ENCODE results near the gene BRD7. TPM values are rescaled to one million over a fixed set of nuclear protein-coding genes. Genes with fewer than 3 reads are reported as not detected.
"Not testable (repeated sequence)": the region's sequence is repeated elsewhere in the genome, so short reads cannot be mapped to it uniquely, and the experiment has no call there.

The BRD7 gene
- total RNA-seq, 2 experiments from 2014 or later, result 96.7 to 101 TPM

- DNase-seq, result no peak
- Mint-ChIP-seq H3K27ac (peak overlapping the region; percentile 86), H3K27me3 (ENCODE audit: low read depth) (no peaks in the 10 kb centered on the region), H3K36me3 (ENCODE audit: low read depth) (peaks cover 22% of the 10 kb centered on the region), H3K4me3 (peak overlapping the region; percentile 96), H3K9me3 (no peaks in the 10 kb centered on the region), H3K4me1 (ENCODE audit: low read depth) (peaks cover 52% of the 10 kb centered on the region)
- intact Hi-C loops (cut with micrococcal nuclease), result loop anchor here (2.0 to 5.0 kb wide), 4 partner anchors 29 to 343 kb away; partner anchors contain the start of genes ADCY7 and CNEP1R1
- CTCF ChIA-PET, result interaction anchor here (0.6 to 3.1 kb wide), 11 partner anchors 9 to 439 kb away, joined by 3 to 22 read pairs (median 4); partner anchors contain the start of gene CNEP1R1
These were observed 895 bp downstream of the BRD7 start for GRCh38 chr16:50367777-50368409.

- Mint-ChIP-seq H3K36me3 (ENCODE audit: low read depth) (peaks cover 27% of the 10 kb centered on the region), H3K9me3 (no peaks in the 10 kb centered on the region), H3K27me3 (ENCODE audit: low read depth) (no peaks in the 10 kb centered on the region), H3K4me1 (ENCODE audit: low read depth) (peaks cover 62% of the 10 kb centered on the region), H3K27ac (no peak overlapping the region), H3K4me3 (no peak overlapping the region)
- CTCF ChIA-PET, result interaction anchor here (0.6 to 3.1 kb wide), 5 partner anchors 10 to 440 kb away, joined by 3 to 22 read pairs (median 3); no protein-coding TSS in a partner anchor
- no peak for DNase-seq
- intact Hi-C loops (cut with micrococcal nuclease), result loop anchor here (5.0 kb wide), 1 partner anchor 99 kb away; the partner anchor contains the start of gene ADCY7
These were observed 2.8 kb downstream of the BRD7 start for GRCh38 chr16:50365791-50366575.

GRCh38 chr16:50363656-50364055, 5.1 kb downstream of the BRD7 start:
- DNase-seq, result no peak
- H3K4me1 Mint-ChIP-seq (ENCODE audit: low read depth), result peaks cover 69% of the 10 kb centered on the region
- H3K27me3 Mint-ChIP-seq (ENCODE audit: low read depth), result no peaks in the 10 kb centered on the region
- CTCF ChIA-PET, result interaction anchor here (1.4 to 1.5 kb wide), 2 partner anchors 9 to 36 kb away, joined by 3 to 6 read pairs; no protein-coding TSS in a partner anchor
- no peak overlapping the region for H3K4me3 Mint-ChIP-seq
- no peak overlapping the region for H3K27ac Mint-ChIP-seq
- intact Hi-C loops (cut with micrococcal nuclease), result no loop called here
- peaks cover 30% of the 10 kb centered on the region for H3K36me3 Mint-ChIP-seq (ENCODE audit: low read depth)
- H3K9me3 Mint-ChIP-seq, result no peaks in the 10 kb centered on the region

GRCh38 chr16:50360779-50361178, 8.0 kb downstream of the BRD7 start:
- CTCF ChIA-PET, result interaction anchor here (0.6 to 3.1 kb wide), 12 partner anchors 9 to 445 kb away, joined by 3 to 19 read pairs (median 6); partner anchors contain the start of gene CNEP1R1
- no peak overlapping the region for H3K4me3 Mint-ChIP-seq
- DNase-seq, result no peak
- peaks cover 52% of the 10 kb centered on the region for H3K4me1 Mint-ChIP-seq (ENCODE audit: low read depth)
- H3K27me3 Mint-ChIP-seq (ENCODE audit: low read depth), result no peaks in the 10 kb centered on the region
- H3K36me3 Mint-ChIP-seq (ENCODE audit: low read depth), result peaks cover 24% of the 10 kb centered on the region
- H3K27ac Mint-ChIP-seq, result peak overlapping the region; percentile 42
- intact Hi-C loops (cut with micrococcal nuclease), result no loop called here
- no peaks in the 10 kb centered on the region for H3K9me3 Mint-ChIP-seq

GRCh38 chr16:50360033-50360778, 8.6 kb downstream of the BRD7 start:
- CTCF ChIA-PET, result interaction anchor here (0.5 to 3.1 kb wide), 12 partner anchors 10 to 446 kb away, joined by 3 to 19 read pairs (median 6); partner anchors contain the start of gene CNEP1R1
- peaks cover 48% of the 10 kb centered on the region for H3K4me1 Mint-ChIP-seq (ENCODE audit: low read depth)
- peaks cover 23% of the 10 kb centered on the region for H3K36me3 Mint-ChIP-seq (ENCODE audit: low read depth)

GRCh38 chr16:50359626-50360025, 9.2 kb downstream of the BRD7 start:
- no peaks in the 10 kb centered on the region for H3K9me3 Mint-ChIP-seq
- H3K4me3 Mint-ChIP-seq, result no peak overlapping the region
- no peaks in the 10 kb centered on the region for H3K27me3 Mint-ChIP-seq (ENCODE audit: low read depth)
- H3K27ac Mint-ChIP-seq, result peak overlapping the region; percentile 14
- CTCF ChIA-PET, result interaction anchor here (0.5 to 3.1 kb wide), 8 partner anchors 8 to 447 kb away, joined by 3 to 19 read pairs (median 6); no protein-coding TSS in a partner anchor
- peaks cover 48% of the 10 kb centered on the region for H3K4me1 Mint-ChIP-seq (ENCODE audit: low read depth)
- intact Hi-C loops (cut with micrococcal nuclease), result no loop called here
- H3K36me3 Mint-ChIP-seq (ENCODE audit: low read depth), result peaks cover 24% of the 10 kb centered on the region
- no peak for DNase-seq

More at GRCh38 chr16:50360033-50360778, 8.6 kb downstream of the BRD7 start:
- Mint-ChIP-seq H3K27ac (no peak overlapping the region), H3K27me3 (ENCODE audit: low read depth) (no peaks in the 10 kb centered on the region), H3K9me3 (no peaks in the 10 kb centered on the region), H3K4me3 (no peak overlapping the region)
- intact Hi-C loops (cut with micrococcal nuclease), result no loop called here
- no peak for DNase-seq

GRCh38 chr16:50354629-50355456, 13.9 kb downstream of the BRD7 start:
- H3K27me3 Mint-ChIP-seq (ENCODE audit: low read depth), result no peaks in the 10 kb centered on the region
- intact Hi-C loops (cut with micrococcal nuclease), result loop anchor here (1.0 kb wide), 3 partner anchors 28 to 141 kb away; partner anchors contain the start of gene ADCY7
- H3K9me3 Mint-ChIP-seq, result no peaks in the 10 kb centered on the region
- CTCF ChIA-PET, result interaction anchor here (0.6 to 8.6 kb wide), 33 partner anchors 9 to 452 kb away, joined by 3 to 149 read pairs (median 4); partner anchors contain the start of genes ADCY7 and CNEP1R1
- H3K4me3 Mint-ChIP-seq, result no peak overlapping the region
- H3K27ac Mint-ChIP-seq, result no peak overlapping the region
- no peak for DNase-seq
- peaks cover 34% of the 10 kb centered on the region for H3K36me3 Mint-ChIP-seq (ENCODE audit: low read depth)
- peaks cover 25% of the 10 kb centered on the region for H3K4me1 Mint-ChIP-seq (ENCODE audit: low read depth)

GRCh38 chr16:50354082-50354481, 14.7 kb downstream of the BRD7 start:
- intact Hi-C loops (cut with micrococcal nuclease), result no loop called here
- H3K36me3 Mint-ChIP-seq (ENCODE audit: low read depth), result peaks cover 39% of the 10 kb centered on the region
- CTCF ChIA-PET, result interaction anchor here (0.6 to 8.6 kb wide), 27 partner anchors 9 to 452 kb away, joined by 3 to 149 read pairs (median 5); partner anchors contain the start of genes ADCY7 and CNEP1R1

GRCh38 chr16:50351952-50352351, 16.8 kb downstream of the BRD7 start:
- peaks cover 8% of the 10 kb centered on the region for H3K9me3 Mint-ChIP-seq
- H3K27ac Mint-ChIP-seq, result no peak overlapping the region
- H3K36me3 Mint-ChIP-seq (ENCODE audit: low read depth), result peaks cover 54% of the 10 kb centered on the region
- intact Hi-C loops (cut with micrococcal nuclease), result loop anchor here (1.0 kb wide), 1 partner anchor 13 kb away; no protein-coding TSS in a partner anchor
- H3K4me1 Mint-ChIP-seq (ENCODE audit: low read depth), result peaks cover 21% of the 10 kb centered on the region
- no peak overlapping the region for H3K4me3 Mint-ChIP-seq
- CTCF ChIA-PET, result interaction anchor here (0.6 to 8.6 kb wide), 3 partner anchors 21 to 43 kb away, joined by 3 to 149 read pairs (median 3); no protein-coding TSS in a partner anchor
- DNase-seq, result no peak
- H3K27me3 Mint-ChIP-seq (ENCODE audit: low read depth), result no peaks in the 10 kb centered on the region

More at GRCh38 chr16:50354082-50354481, 14.7 kb downstream of the BRD7 start:
- H3K9me3 Mint-ChIP-seq, result peaks cover 3% of the 10 kb centered on the region
- H3K4me3 Mint-ChIP-seq, result no peak overlapping the region
- no peak for DNase-seq
- peaks cover 20% of the 10 kb centered on the region for H3K4me1 Mint-ChIP-seq (ENCODE audit: low read depth)
- H3K27ac Mint-ChIP-seq, result no peak overlapping the region
- no peaks in the 10 kb centered on the region for H3K27me3 Mint-ChIP-seq (ENCODE audit: low read depth)

GRCh38 chr16:50351116-50351515, 17.7 kb downstream of the BRD7 start:
- CTCF ChIA-PET, result interaction anchor here (8.6 kb wide), 1 partner anchor 25 kb away, joined by 149 read pairs; no protein-coding TSS in a partner anchor
- H3K4me3 Mint-ChIP-seq, result no peak overlapping the region

GRCh38 chr16:50345210-50345609, 23.6 kb downstream of the BRD7 start:
- H3K4me3 Mint-ChIP-seq; intact Hi-C loops (cut with micrococcal nuclease); H3K9me3 Mint-ChIP-seq; H3K27me3 Mint-ChIP-seq (ENCODE audit: low read depth); DNase-seq; H3K27ac Mint-ChIP-seq: not testable (repeated sequence)
- H3K4me1 Mint-ChIP-seq (ENCODE audit: low read depth), result peaks cover 12% of the 10 kb centered on the region
- CTCF ChIA-PET, result interaction anchor here (0.5 to 1.6 kb wide), 2 partner anchors 15 to 18 kb away, joined by 4 to 5 read pairs; no protein-coding TSS in a partner anchor
- peaks cover 69% of the 10 kb centered on the region for H3K36me3 Mint-ChIP-seq (ENCODE audit: low read depth)

More at GRCh38 chr16:50351116-50351515, 17.7 kb downstream of the BRD7 start:
- Mint-ChIP-seq H3K4me1 (ENCODE audit: low read depth) (peaks cover 21% of the 10 kb centered on the region), H3K36me3 (ENCODE audit: low read depth) (peaks cover 60% of the 10 kb centered on the region), H3K27ac (no peak overlapping the region), H3K27me3 (ENCODE audit: low read depth) (no peaks in the 10 kb centered on the region), H3K9me3 (peaks cover 8% of the 10 kb centered on the region)
- intact Hi-C loops (cut with micrococcal nuclease), result loop anchor here (1.0 kb wide), 1 partner anchor 12 kb away; no protein-coding TSS in a partner anchor
- no peak for DNase-seq
